Mucosa of rectum (tissue), 2 donors: Measurements from ENCODE around the gene PHF24.
"Not testable (repeated sequence)": the region's sequence is repeated elsewhere in the genome, so short reads cannot be mapped to it uniquely, and the experiment has no call there.

Experiments used
- H3K27ac ChIP-seq, 2 donors: one replicate each; pipeline ENCODE4 v1.7.0; 2013; ENCODE audit warnings: inconsistent platforms in 2 of 2, low read depth in 2 of 2, low read length in 2 of 2
- H3K27me3 ChIP-seq, 2 donors: one replicate each; pipeline ENCODE4 v1.7.0; 2013; ENCODE audit warnings: low read length in 2 of 2; ENCODE audit not compliant: control insufficient read depth in 2 of 2, insufficient read depth in 2 of 2
- H3K36me3 ChIP-seq, 2 donors: one replicate each; pipeline ENCODE4 v1.7.0; 2013; ENCODE audit warnings: low read length in 2 of 2; ENCODE audit not compliant: control insufficient read depth in 2 of 2, insufficient read depth in 2 of 2
- H3K4me1 ChIP-seq, 2 donors: one replicate each; pipeline ENCODE4 v1.7.0; 2013; ENCODE audit warnings: low read length in 2 of 2, mild to moderate bottlenecking in 1 of 2; ENCODE audit not compliant: control insufficient read depth in 2 of 2, insufficient read depth in 2 of 2
- H3K4me3 ChIP-seq, 2 donors: one replicate each; pipeline ENCODE4 v1.7.0; 2013; ENCODE audit warnings: low read length in 2 of 2
- H3K9ac ChIP-seq, 2 donors: one replicate each; pipeline ENCODE4 v1.7.0; 2013; ENCODE audit warnings: low read length in 2 of 2, low read depth in 1 of 2, mild to moderate bottlenecking in 1 of 2
- H3K9me3 ChIP-seq, 2 donors: one replicate each; pipeline ENCODE4 v1.7.0; 2013; ENCODE audit warnings: low read length in 2 of 2; ENCODE audit not compliant: control insufficient read depth in 2 of 2
- donor health status: healthy.
- donor health status: Normal muscosa, but diverticular disease.

The PHF24 gene

GRCh38 chr9:35014517-35014916 is 56.4 kb downstream of the PHF24 start:
- Histone ChIP-seq H3K4me1 (no peaks in the 10 kb centered on the region), H3K4me3 (no peak overlapping the region), H3K36me3 (peaks cover 3 to 4% of the 10 kb centered on the region in 2 donors), H3K9me3 (peaks cover 2 to 9% of the 10 kb centered on the region in 2 donors), H3K27ac (no peak overlapping the region), H3K9ac (no peak overlapping the region), H3K27me3 (no peaks in the 10 kb centered on the region)

GRCh38 chr9:35023443-35023842 is 65.4 kb downstream of the PHF24 start:
- not testable (repeated sequence) for H3K27me3 ChIP-seq, H3K36me3 ChIP-seq, H3K4me1 ChIP-seq, H3K9me3 ChIP-seq, H3K9ac ChIP-seq, H3K27ac ChIP-seq, H3K4me3 ChIP-seq

- H3K36me3 ChIP-seq, result no peaks in the 10 kb centered on the region
- H3K27ac ChIP-seq, result no peak overlapping the region
- H3K4me3 ChIP-seq, result no peak overlapping the region
- no peaks in the 10 kb centered on the region for H3K4me1 ChIP-seq
- no peak overlapping the region for H3K9ac ChIP-seq
- no peaks in the 10 kb centered on the region for H3K27me3 ChIP-seq
- H3K9me3 ChIP-seq, result no peaks in the 10 kb centered on the region
Observed at GRCh38 chr9:35026671-35027070, 68.6 kb downstream of the PHF24 start.

GRCh38 chr9:35027374-35027773 is 69.3 kb downstream of the PHF24 start:
- Histone ChIP-seq H3K27me3 (no peaks in the 10 kb centered on the region), H3K9ac (no peak overlapping the region), H3K27ac (no peak overlapping the region), H3K36me3 (no peaks in the 10 kb centered on the region), H3K9me3 (no peaks in the 10 kb centered on the region), H3K4me1 (no peaks in the 10 kb centered on the region), H3K4me3 (no peak overlapping the region)

GRCh38 chr9:35027860-35028259 is 69.8 kb downstream of the PHF24 start:
- H3K27ac ChIP-seq, result no peak overlapping the region
- no peaks in the 10 kb centered on the region for H3K9me3 ChIP-seq
- no peaks in the 10 kb centered on the region for H3K4me1 ChIP-seq
- no peak overlapping the region for H3K4me3 ChIP-seq
- no peaks in the 10 kb centered on the region for H3K36me3 ChIP-seq
- no peak overlapping the region for H3K9ac ChIP-seq
- H3K27me3 ChIP-seq, result no peaks in the 10 kb centered on the region

GRCh38 chr9:35028341-35028740 is 70.3 kb downstream of the PHF24 start:
- H3K27ac ChIP-seq, result no peak overlapping the region
- no peak overlapping the region for H3K9ac ChIP-seq

GRCh38 chr9:35029241-35029640 is 71.2 kb downstream of the PHF24 start:
- Histone ChIP-seq H3K4me1 (no peaks in the 10 kb centered on the region), H3K27ac (no peak overlapping the region), H3K27me3 (no peaks in the 10 kb centered on the region), H3K4me3 (no peak overlapping the region), H3K9me3 (no peaks in the 10 kb centered on the region), H3K36me3 (no peaks in the 10 kb centered on the region), H3K9ac (no peak overlapping the region)

More at GRCh38 chr9:35028341-35028740, 70.3 kb downstream of the PHF24 start:
- Histone ChIP-seq H3K27me3 (no peaks in the 10 kb centered on the region), H3K4me3 (no peak overlapping the region), H3K4me1 (no peaks in the 10 kb centered on the region), H3K36me3 (no peaks in the 10 kb centered on the region), H3K9me3 (no peaks in the 10 kb centered on the region)

GRCh38 chr9:35029852-35030251 is 71.8 kb downstream of the PHF24 start:
- Histone ChIP-seq H3K27ac (no peak overlapping the region), H3K27me3 (no peaks in the 10 kb centered on the region), H3K36me3 (no peaks in the 10 kb centered on the region), H3K4me1 (no peaks in the 10 kb centered on the region), H3K4me3 (no peak overlapping the region), H3K9ac (no peak overlapping the region), H3K9me3 (no peaks in the 10 kb centered on the region)
